SK-N-SH treated with all-trans-retinoic acid at 6 μM for 48 hours (cell line): ENCODE measurements around the gene ARHGAP26.

ENCODE experiments used
- PPARA ChIP-seq: fragments of 250-450 bp; sonication (Bioruptor Pico); IDR thresholded peaks from 2 replicates; pipeline ENCODE4 v1.5.0; 2020; ENCODE audit warnings: mild to moderate bottlenecking, borderline replicate concordance
- ZC3H10 ChIP-seq: fragments of 250-450 bp; sonication (Bioruptor Pico); IDR thresholded peaks from 2 replicates; pipeline ENCODE4 v1.5.1; 2021; ENCODE audit warnings: mild to moderate bottlenecking, moderate library complexity

- TF ChIP-seq ZC3H10 (no peak), PPARA (CRISPR knock-in tag) (no peak)
Observed at GRCh38 chr5:143121135-143121475, 350.9 kb downstream of the ARHGAP26 start.
